ENCODE measurements around the gene FBXL3.

The FBXL3 gene

DNA sequence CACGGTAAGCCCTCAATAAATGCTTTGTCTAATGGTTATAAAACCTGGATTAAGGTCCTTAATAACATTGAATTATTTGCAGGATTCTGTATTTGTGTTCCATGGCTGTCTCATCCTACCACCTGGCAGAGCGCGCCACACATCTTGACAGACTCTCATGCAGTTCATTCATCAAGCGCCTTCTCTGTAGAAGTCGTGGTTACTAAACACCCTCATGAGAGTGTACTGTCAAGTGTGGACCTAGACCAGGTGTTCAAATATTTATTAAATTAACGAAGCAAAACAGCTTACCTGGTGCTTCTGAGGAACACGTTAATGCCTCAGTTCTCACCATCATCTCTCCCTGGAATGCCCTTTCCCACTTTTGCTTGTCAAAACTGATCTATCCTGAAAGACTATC lies 13.1 kb upstream of the FBXL3 start:
- DNase-seq (ENCODE audit: low read depth), result no peak
- TF ChIP-seq, protein P1, sequence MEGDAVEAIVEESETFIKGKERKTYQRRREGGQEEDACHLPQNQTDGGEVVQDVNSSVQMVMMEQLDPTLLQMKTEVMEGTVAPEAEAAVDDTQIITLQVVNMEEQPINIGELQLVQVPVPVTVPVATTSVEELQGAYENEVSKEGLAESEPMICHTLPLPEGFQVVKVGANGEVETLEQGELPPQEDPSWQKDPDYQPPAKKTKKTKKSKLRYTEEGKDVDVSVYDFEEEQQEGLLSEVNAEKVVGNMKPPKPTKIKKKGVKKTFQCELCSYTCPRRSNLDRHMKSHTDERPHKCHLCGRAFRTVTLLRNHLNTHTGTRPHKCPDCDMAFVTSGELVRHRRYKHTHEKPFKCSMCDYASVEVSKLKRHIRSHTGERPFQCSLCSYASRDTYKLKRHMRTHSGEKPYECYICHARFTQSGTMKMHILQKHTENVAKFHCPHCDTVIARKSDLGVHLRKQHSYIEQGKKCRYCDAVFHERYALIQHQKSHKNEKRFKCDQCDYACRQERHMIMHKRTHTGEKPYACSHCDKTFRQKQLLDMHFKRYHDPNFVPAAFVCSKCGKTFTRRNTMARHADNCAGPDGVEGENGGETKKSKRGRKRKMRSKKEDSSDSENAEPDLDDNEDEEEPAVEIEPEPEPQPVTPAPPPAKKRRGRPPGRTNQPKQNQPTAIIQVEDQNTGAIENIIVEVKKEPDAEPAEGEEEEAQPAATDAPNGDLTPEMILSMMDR (IDR thresholded peaks at IDR 0.05; ENCODE audit: insufficient read depth, low read depth, low read length, missing control alignments), result no peak
- H3K4me3 ChIP-seq (ENCODE audit: low read depth, low read length), result no peak overlapping the region

DNA sequence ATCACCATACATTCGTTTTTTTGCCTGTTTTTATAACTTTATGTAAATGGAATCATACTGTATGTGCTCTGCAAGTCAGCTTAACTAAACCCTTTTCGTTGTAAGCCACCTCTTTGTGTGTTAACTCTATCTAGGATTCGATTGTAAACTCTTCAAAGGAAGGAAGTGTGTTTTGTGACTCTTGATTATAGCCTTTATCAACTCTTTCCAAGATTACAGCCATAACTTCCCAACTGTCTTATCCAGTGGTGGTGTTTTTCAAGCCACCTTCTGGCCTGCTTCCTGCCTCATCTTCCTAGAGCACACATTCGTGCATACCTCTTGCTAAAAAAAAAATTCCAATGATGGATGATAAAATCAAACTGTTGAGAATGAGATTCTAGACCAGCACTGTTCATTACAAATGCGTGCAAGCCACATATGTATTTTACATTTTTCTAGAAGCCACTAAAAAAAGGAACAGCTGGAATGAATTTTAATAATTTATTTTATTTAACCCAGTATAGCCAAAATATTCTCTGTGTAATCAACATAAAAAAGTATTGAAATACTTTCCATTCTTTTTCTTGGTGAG lies 12.0 kb upstream of the FBXL3 start:
- DNase-seq (ENCODE audit: low read depth), result no peak
- TF ChIP-seq, protein P1 (IDR thresholded peaks at IDR 0.05; ENCODE audit: insufficient read depth, low read depth, low read length, missing control alignments), result no peak
- no peak overlapping the region for H3K4me3 ChIP-seq (ENCODE audit: low read depth, low read length)

DNA sequence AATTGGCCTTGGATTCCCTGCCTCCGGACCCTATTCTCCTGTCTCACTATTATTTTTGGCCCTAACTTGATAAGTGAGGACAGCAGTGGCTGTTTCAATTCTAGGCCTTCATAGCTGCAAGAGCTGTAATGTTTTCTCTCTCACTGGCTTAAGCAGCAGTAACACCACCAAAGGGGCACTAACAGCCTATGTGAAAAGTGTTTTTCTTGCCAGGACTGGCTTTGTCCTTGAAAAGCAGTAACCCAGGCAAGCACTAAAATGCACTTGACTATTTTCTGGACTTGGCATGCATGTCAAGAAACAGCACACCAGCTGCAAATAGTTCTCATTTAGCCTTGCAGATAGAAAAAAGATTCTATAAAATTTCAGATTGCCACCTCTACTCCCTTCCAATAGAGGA lies 9.3 kb upstream of the FBXL3 start:
- DNase-seq (ENCODE audit: low read depth), result no peak
- TF ChIP-seq, protein P1 (IDR thresholded peaks at IDR 0.05; ENCODE audit: insufficient read depth, low read depth, low read length, missing control alignments), result no peak
- no peak overlapping the region for H3K4me3 ChIP-seq (ENCODE audit: low read depth, low read length)

DNA sequence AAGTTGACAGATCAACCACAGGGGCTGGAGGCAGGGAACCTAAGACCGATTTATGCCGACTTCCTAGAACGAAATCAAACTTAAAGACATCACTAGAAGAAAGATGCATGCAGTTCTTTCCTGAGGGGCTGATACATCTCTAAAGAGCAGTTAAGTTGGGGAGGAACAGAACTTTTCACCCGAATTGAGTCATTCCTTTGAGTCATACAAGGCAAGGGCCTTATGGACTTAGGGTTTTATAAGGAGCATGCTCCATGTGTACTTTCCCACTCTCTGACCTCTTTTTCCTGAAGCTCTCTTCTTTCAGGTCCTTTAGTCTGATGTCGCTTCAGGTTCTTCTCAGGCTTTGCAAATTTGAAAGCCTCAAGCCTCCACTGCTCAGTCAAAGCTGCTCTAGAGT lies 7.9 kb upstream of the FBXL3 start:
- DNase-seq (ENCODE audit: low read depth), result no peak
- H3K4me3 ChIP-seq (ENCODE audit: low read depth, low read length), result no peak overlapping the region
- TF ChIP-seq, protein P1 (IDR thresholded peaks at IDR 0.05; ENCODE audit: insufficient read depth, low read depth, low read length, missing control alignments), result no peak

DNA sequence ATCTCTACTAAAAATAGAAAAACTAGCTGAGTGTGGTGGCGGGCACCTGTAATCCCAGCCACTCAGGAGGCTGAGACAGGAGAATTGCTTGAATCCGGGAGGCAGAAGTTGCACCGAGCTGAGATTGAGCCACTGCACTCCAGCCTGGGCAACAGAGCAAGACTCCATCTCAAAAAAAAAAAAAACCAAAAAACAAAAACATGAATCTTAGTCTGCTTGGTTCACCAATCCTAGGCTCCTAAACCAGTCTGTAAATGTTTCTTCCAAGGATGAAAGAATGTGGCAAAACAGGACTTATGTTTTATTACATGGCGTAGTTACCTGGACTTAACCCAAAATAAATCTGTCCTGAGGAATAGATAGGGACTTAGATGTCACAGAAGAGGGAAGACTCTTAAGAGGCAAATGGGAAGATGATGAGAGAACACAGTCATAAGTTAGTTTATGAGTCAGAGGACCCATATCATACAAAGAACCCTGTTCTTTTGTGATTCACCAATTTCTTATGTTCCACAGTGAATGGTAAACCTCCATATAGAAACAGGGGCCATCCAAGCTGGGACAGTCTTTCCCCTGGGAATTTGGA lies 6.9 kb upstream of the FBXL3 start:
- TF ChIP-seq, protein P1 (IDR thresholded peaks at IDR 0.05; ENCODE audit: insufficient read depth, low read depth, low read length, missing control alignments), result no peak
- H3K4me3 ChIP-seq (ENCODE audit: low read depth, low read length), result no peak overlapping the region
- no peak for DNase-seq (ENCODE audit: low read depth)

DNA sequence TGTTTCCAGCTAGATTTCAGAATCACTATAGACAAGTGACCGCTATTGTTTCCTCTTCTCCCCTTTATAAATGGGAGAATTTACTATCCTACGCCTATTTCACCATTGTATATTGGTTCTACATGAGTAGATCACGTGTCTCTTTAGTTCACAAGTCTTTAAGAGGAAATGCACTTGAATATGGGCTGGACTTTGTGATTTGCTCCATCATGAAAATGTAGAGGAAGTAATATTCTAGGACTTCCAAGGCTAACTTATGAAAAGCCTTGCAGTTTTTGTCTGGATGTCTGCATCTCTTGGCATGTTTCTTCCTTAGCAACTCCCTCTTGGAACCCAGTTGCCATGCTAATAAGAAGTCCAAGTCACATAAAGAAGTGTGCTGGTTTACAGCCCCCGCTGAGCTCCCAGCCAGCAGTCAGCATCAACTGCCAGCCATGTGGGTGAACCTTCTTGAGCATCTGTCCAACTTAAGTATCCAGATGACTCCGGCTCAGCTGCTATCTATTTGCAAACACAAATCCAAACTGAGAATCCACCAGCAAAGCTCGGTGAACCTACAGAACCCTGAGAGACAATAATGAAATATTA lies 4.8 kb upstream of the FBXL3 start:
- no peak for DNase-seq (ENCODE audit: low read depth)
- no peak overlapping the region for H3K4me3 ChIP-seq (ENCODE audit: low read depth, low read length)
- TF ChIP-seq, protein P1 (IDR thresholded peaks at IDR 0.05; ENCODE audit: insufficient read depth, low read depth, low read length, missing control alignments), result no peak

Measured in GM12865 (cell line).